B cell (primary cell): ENCODE measurements around the gene OR10C1. TPM values are rescaled to one million over a fixed set of nuclear protein-coding genes. Genes with fewer than 3 reads are reported as not detected.

Source experiments
- ATAC-seq: fragments of 200-7000 bp; cut with Tn5 transposase; one replicate; pipeline ENCODE4 v1.10.0; 2021; ENCODE audit warnings: low read depth, mild to moderate bottlenecking, moderate number of reproducible peaks, moderate library complexity
- CTCF ChIA-PET: fragments of 350-600 bp; sonication (Branson Sonifier 250); formaldehyde crosslinking; loops from one replicate; lab custom pipeline; 2021; ENCODE audit warnings: antibody characterized with exemption, inconsistent platforms; lab: Charles Lee
- POLR2A ChIA-PET: fragments of 350-600 bp; sonication (Branson Sonifier 250); formaldehyde crosslinking; loops from one replicate; lab custom pipeline; 2021; ENCODE audit warnings: antibody characterized with exemption; lab: Charles Lee
- DNase-seq: peaks from one replicate; pipeline ENCODE4 v3.0.0; 2013
- H2AFZ ChIP-seq: 2 replicates; pipeline ENCODE4 v1.6.1; 2012; ENCODE audit warnings: mild to moderate bottlenecking, low read depth, low read length; ENCODE audit not compliant: insufficient read depth, poor library complexity, severe bottlenecking
- H3K27ac ChIP-seq, 2 donors: 1 replicate in 1 of 2; 2 replicates in 1 of 2; pipeline ENCODE4 v1.5.1; 2012 to 2013; ENCODE audit warnings: low read length in 2 of 2, mild to moderate bottlenecking in 2 of 2, moderate library complexity in 1 of 2
- H3K27me3 ChIP-seq, 4 experiments: fragments of 200-600 bp in 1 of 4; sonication (generic) in 1 of 4; replicated peaks in 1 of 4; 1 replicate in 2 of 4; 2 replicates in 2 of 4; pipeline versions ENCODE4 v1.6.1 to v1.7.0; 2013 to 2016; ENCODE audit warnings: low read length in 3 of 4, mild to moderate bottlenecking in 2 of 4, mixed read lengths in 1 of 4, moderate library complexity in 1 of 4; ENCODE audit not compliant: insufficient read depth in 4 of 4, control insufficient read depth in 3 of 4; ENCODE audit errors: control extremely low read depth in 1 of 4
- H3K36me3 ChIP-seq, 2 experiments: replicated peaks in 1 of 2; 1 replicate in 1 of 2; 2 replicates in 1 of 2; pipeline versions ENCODE4 v1.6.1 to v1.7.1; 2013; ENCODE audit warnings: low read length in 1 of 2; ENCODE audit not compliant: insufficient read depth in 2 of 2, control insufficient read depth in 1 of 2; ENCODE audit errors: control extremely low read depth in 1 of 2, extremely low read depth in 1 of 2
- H3K4me1 ChIP-seq, 2 donors: fragments of 200-600 bp in 1 of 2; sonication (generic) in 1 of 2; 1 replicate in 1 of 2; 2 replicates in 1 of 2; pipeline versions ENCODE4 v1.5.1 to v1.6.1; 2013 to 2017; ENCODE audit warnings: low read length in 2 of 2; ENCODE audit not compliant: control insufficient read depth in 2 of 2, insufficient read depth in 2 of 2
- H3K4me2 ChIP-seq: replicated peaks from 2 replicates; pipeline ENCODE3; 2012; ENCODE audit warnings: mild to moderate bottlenecking, low read depth, low read length; ENCODE audit not compliant: poor library complexity, severe bottlenecking
- H3K4me3 ChIP-seq, 5 experiments: fragments of 200-600 bp in 1 of 5; sonication (generic) in 1 of 5; 1 replicate in 3 of 5; 2 replicates in 2 of 5; pipeline versions ENCODE4 v1.5.1 to v1.7.0; 2011 to 2016; ENCODE audit warnings: low read length in 4 of 5, mild to moderate bottlenecking in 4 of 5, low read depth in 2 of 5, control low read depth in 1 of 5, moderate library complexity in 1 of 5; ENCODE audit not compliant: insufficient read depth in 1 of 5; ENCODE audit errors: control extremely low read depth in 1 of 5, extremely low read depth in 1 of 5
- H3K79me2 ChIP-seq: fragments of 200-600 bp; sonication (generic); one replicate; pipeline ENCODE4 v1.6.0; 2016; ENCODE audit warnings: low read length; ENCODE audit not compliant: control insufficient read depth, insufficient read depth
- H3K9ac ChIP-seq: fragments of 200-600 bp; sonication (generic); 2 replicates; pipeline ENCODE4 v1.6.1; 2017; ENCODE audit warnings: mild to moderate bottlenecking, low read length, moderate library complexity
- H3K9me3 ChIP-seq, 3 donors: one replicate each; pipeline versions ENCODE4 v1.6.1 to v1.7.1; 2013; ENCODE audit warnings: low read length in 2 of 3; ENCODE audit not compliant: control insufficient read depth in 2 of 3, insufficient read depth in 1 of 3; ENCODE audit errors: control extremely low read depth in 1 of 3
- H4K20me1 ChIP-seq: 2 replicates; pipeline ENCODE4 v1.6.0; 2012; ENCODE audit warnings: mild to moderate bottlenecking, low read length; ENCODE audit not compliant: insufficient read depth, control insufficient read depth, poor library complexity, severe bottlenecking
- H3K27ac Mint-ChIP-seq: one replicate; pipeline ENCODE4 v1.8.0; 2021; ENCODE audit warnings: mixed read lengths
- H3K27me3 Mint-ChIP-seq: one replicate; pipeline ENCODE4 v1.8.0; 2021; ENCODE audit warnings: mixed read lengths
- H3K4me1 Mint-ChIP-seq: one replicate; pipeline ENCODE4 v1.8.0; 2021; ENCODE audit warnings: mixed read lengths
- H3K4me3 Mint-ChIP-seq: one replicate; pipeline ENCODE4 v1.8.0; 2021; ENCODE audit warnings: mixed read lengths
- H3K9me3 Mint-ChIP-seq: one replicate; pipeline ENCODE4 v1.8.0; 2022; ENCODE audit warnings: mixed read lengths; ENCODE audit not compliant: insufficient read depth
- EZH2 ChIP-seq: IDR thresholded peaks from 2 replicates; pipeline ENCODE4 v1.6.1; 2012; ENCODE audit warnings: borderline replicate concordance, low read depth, mild to moderate bottlenecking, moderate library complexity, low read length; ENCODE audit not compliant: insufficient read depth, poor library complexity, severe bottlenecking
- intact Hi-C: fragments of 100-400 bp; cut with micrococcal nuclease; formaldehyde crosslinking; loops from one replicate; pipeline ENCODE4 v1.10.0; 2022
- polyA minus RNA-seq: library from RNA; depleted of rRNA, polyadenylated mRNA; stranded (reverse); fragments of >200 nt; gene quantifications from 2 replicates; pipeline ENCODE4 v1.2.3, GENCODE V29; 2012
- polyA plus RNA-seq: library from polyadenylated mRNA; depleted of rRNA; stranded (reverse); fragments of >200 nt; gene quantifications from 2 replicates; pipeline ENCODE4 v1.2.3, GENCODE V29; 2012
- total RNA-seq, 2 donors: library from RNA; stranded (reverse); fragments of 120-200 nt in 1 of 2; gene quantifications; 1 replicate in 1 of 2; 2 replicates in 1 of 2; pipeline versions ENCODE4 v1.2.3 to v1.2.4, GENCODE V29; 2013 to 2022
- TF ChIP-seq, protein P1 (sequence below): fragments of 200-600 bp; IDR thresholded peaks from one replicate; pipeline ENCODE4 v1.8.0; 2022; ENCODE audit warnings: antibody characterized with exemption, mild to moderate bottlenecking

The OR10C1 gene
- not detected in 2 replicates for total RNA-seq
- total RNA-seq (2013), result not detected
- polyA plus RNA-seq, result not detected in 2 replicates
- not detected in 2 replicates for polyA minus RNA-seq

DNA sequence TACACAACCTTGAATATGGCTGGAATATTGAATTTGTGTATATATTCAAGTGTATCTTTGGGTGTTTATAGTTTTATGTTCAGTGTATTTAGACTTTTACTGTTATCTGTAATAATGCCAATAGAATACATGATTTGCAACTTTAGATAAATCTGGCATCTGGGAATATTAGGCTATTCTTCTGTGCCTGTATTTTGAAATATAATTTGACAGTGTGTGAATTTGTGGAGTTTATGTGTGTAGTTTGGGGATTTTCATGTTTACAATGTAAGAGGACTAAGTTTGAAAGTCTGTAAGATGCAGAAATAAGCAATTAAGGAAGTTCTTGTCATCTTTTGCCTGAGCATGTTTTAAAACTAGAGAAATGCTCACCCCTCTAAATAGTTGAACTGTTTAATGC lies at the start of gene OR10C1:
OR10C1 (plus strand) TSS at position 301 of the 400 bp plus-strand sequence. CDS start 710 bp downstream, outside the sequence.
- Histone ChIP-seq H3K36me3 (no peaks in the 10 kb centered on the region), H3K4me1 (no peaks in the 10 kb centered on the region), H3K4me2 (no peak within 1 kb of the TSS), H3K9ac (no peak within 1 kb of the TSS), H2AFZ (no peak within 1 kb of the TSS), H3K79me2 (no peaks in the 10 kb centered on the region), H3K27me3 (peaks cover 0 to 4% (median 1%) of the 10 kb centered on the region in 4 experiments), H3K4me3 (no peak within 1 kb of the TSS), H4K20me1 (no peaks in the 10 kb centered on the region), H3K27ac (no peak within 1 kb of the TSS), H3K9me3 (peaks cover 0 to 3% (median 0%) of the 10 kb centered on the region in 3 donors)
- no peak for TF ChIP-seq EZH2
- TF ChIP-seq, protein P1, sequence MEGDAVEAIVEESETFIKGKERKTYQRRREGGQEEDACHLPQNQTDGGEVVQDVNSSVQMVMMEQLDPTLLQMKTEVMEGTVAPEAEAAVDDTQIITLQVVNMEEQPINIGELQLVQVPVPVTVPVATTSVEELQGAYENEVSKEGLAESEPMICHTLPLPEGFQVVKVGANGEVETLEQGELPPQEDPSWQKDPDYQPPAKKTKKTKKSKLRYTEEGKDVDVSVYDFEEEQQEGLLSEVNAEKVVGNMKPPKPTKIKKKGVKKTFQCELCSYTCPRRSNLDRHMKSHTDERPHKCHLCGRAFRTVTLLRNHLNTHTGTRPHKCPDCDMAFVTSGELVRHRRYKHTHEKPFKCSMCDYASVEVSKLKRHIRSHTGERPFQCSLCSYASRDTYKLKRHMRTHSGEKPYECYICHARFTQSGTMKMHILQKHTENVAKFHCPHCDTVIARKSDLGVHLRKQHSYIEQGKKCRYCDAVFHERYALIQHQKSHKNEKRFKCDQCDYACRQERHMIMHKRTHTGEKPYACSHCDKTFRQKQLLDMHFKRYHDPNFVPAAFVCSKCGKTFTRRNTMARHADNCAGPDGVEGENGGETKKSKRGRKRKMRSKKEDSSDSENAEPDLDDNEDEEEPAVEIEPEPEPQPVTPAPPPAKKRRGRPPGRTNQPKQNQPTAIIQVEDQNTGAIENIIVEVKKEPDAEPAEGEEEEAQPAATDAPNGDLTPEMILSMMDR, result no peak
- CTCF ChIA-PET, result no interaction called here
- no peak within 1 kb of the TSS for H3K27ac Mint-ChIP-seq
- ATAC-seq (no peak), DNase-seq (no peak)
- H3K27me3 Mint-ChIP-seq, result peaks cover 47% of the 10 kb centered on the region
- H3K4me1 Mint-ChIP-seq, result no peaks in the 10 kb centered on the region
- POLR2A ChIA-PET, result no interaction called here
- intact Hi-C loops, result no loop called here
- H3K4me3 Mint-ChIP-seq, result no peak within 1 kb of the TSS
- no peaks in the 10 kb centered on the region for H3K9me3 Mint-ChIP-seq

- no peaks in the 10 kb centered on the region for H3K4me1 ChIP-seq
- H2AFZ ChIP-seq, result no peak within 1 kb of the TSS
- DNase-seq, result no peak
- H4K20me1 ChIP-seq, result no peaks in the 10 kb centered on the region
- Mint-ChIP-seq H3K4me1 (no peaks in the 10 kb centered on the region), H3K27ac (no peak within 1 kb of the TSS), H3K4me3 (no peak within 1 kb of the TSS), H3K27me3 (peaks cover 22% of the 10 kb centered on the region), H3K9me3 (no peaks in the 10 kb centered on the region)
- no peaks in the 10 kb centered on the region for H3K36me3 ChIP-seq
- no peak within 1 kb of the TSS for H3K27ac ChIP-seq
- H3K79me2 ChIP-seq, result no peaks in the 10 kb centered on the region
- peaks cover 0 to 7% (median 0%) of the 10 kb centered on the region in 3 donors for H3K9me3 ChIP-seq
- no peak within 1 kb of the TSS for H3K4me2 ChIP-seq
- ChIA-PET POLR2A (no interaction called here), CTCF (no interaction called here)
- H3K9ac ChIP-seq, result no peak within 1 kb of the TSS
- ATAC-seq, result no peak
- TF ChIP-seq EZH2, result no peak
- TF ChIP-seq, protein P1, result no peak
- no peak within 1 kb of the TSS for H3K4me3 ChIP-seq
- intact Hi-C loops, result no loop called here
- H3K27me3 ChIP-seq, result peaks cover 0 to 11% (median 1%) of the 10 kb centered on the region in 4 experiments
Observed at GRCh38 chr6:29395331-29395730, 43.8 kb upstream of the OR10C1 start, which contains the start of gene OR12D2. OR12D2 (plus strand) TSS chr6:29395631; CDS start chr6:29396700, 1,069 bp downstream.
